Duodenal mucosa (tissue), 2 donors: ENCODE data around the gene GDPD1.
"Not testable (repeated sequence)": the region's sequence is repeated elsewhere in the genome, so short reads cannot be mapped to it uniquely, and the experiment has no call there.

ENCODE experiments used
- H3K27ac ChIP-seq: one replicate; pipeline ENCODE4 v1.7.0; 2013; ENCODE audit warnings: low read depth, low read length
- H3K27me3 ChIP-seq, 2 donors: one replicate each; pipeline ENCODE4 v1.7.0; 2013; ENCODE audit warnings: low read length in 2 of 2, control low read depth in 1 of 2; ENCODE audit not compliant: insufficient read depth in 2 of 2, control insufficient read depth in 1 of 2
- H3K36me3 ChIP-seq, 2 donors: one replicate each; pipeline ENCODE4 v1.7.0; 2013; ENCODE audit warnings: low read length in 2 of 2, control low read depth in 1 of 2; ENCODE audit not compliant: insufficient read depth in 2 of 2, control insufficient read depth in 1 of 2
- H3K4me1 ChIP-seq, 2 donors: one replicate each; pipeline ENCODE4 v1.7.0; 2013; ENCODE audit warnings: low read length in 2 of 2, control low read depth in 1 of 2; ENCODE audit not compliant: insufficient read depth in 2 of 2, control insufficient read depth in 1 of 2
- H3K4me3 ChIP-seq, 2 donors: one replicate each; pipeline ENCODE4 v1.7.0; 2013; ENCODE audit warnings: low read length in 2 of 2, low read depth in 1 of 2
- H3K9ac ChIP-seq, 2 donors: one replicate each; pipeline ENCODE4 v1.7.0; 2013; ENCODE audit warnings: low read length in 2 of 2, low read depth in 1 of 2
- H3K9me3 ChIP-seq, 2 donors: one replicate each; pipeline ENCODE4 v1.7.0; 2013; ENCODE audit warnings: low read length in 2 of 2, control low read depth in 1 of 2; ENCODE audit not compliant: control insufficient read depth in 1 of 2

Gene GDPD1

DNA sequence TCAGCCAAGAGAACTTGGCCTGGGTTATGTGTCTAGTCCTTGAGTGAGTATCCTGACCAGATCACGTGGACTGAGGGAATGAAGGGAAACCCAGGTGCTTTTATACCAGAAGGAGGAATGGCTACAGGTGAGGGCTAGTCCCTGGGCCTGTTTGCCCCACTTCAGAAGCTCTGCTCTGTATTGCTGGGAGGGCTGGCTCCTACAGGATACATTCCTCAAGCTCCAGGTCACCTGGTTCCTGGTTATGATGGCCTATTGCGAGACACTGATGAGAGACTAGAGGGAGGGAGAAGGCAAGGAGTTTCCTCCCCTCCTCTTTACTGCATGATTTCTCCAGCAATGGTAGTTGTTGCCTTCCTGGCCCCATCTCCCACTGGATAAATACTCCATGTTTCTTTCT is 29.5 kb upstream of the GDPD1 start:
- Histone ChIP-seq H3K36me3 (peaks cover 0 to 6% of the 10 kb centered on the region in 2 donors), H3K4me3 (no peak overlapping the region), H3K27me3 (no peaks in the 10 kb centered on the region), H3K27ac (no peak overlapping the region), H3K9me3 (no peaks in the 10 kb centered on the region), H3K9ac (no peak overlapping the region), H3K4me1 (no peaks in the 10 kb centered on the region)

DNA sequence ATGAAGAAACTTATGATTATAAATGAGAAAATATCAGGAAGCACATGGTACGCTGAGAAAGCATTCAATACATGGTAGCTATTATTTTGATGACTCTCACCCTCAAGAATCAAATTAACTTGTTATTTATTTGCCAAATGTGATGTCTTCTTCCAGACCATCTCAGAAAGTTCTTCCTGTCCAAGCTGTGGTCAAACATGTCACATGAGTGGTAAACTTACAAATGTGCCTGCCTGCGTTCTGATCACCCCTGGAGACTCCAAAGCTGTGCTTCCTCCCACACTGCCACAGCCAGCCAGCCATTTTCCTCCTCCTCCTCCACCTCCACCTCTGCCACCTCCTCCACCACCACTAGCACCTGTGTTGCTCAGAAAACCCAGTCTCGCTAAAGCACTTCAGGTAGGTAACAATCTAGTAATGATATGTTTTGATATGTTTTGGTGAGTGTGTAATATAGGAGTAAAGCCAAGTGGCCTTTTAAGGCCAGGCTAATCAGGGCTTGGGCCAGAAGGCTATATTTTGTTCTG is 26.9 kb upstream of the GDPD1 start:
- H3K27ac ChIP-seq: no peak overlapping the region

GRCh38 chr17:59199398-59199797 is 20.9 kb upstream of the GDPD1 start:
- H3K27ac ChIP-seq: no peak overlapping the region
- no peaks in the 10 kb centered on the region for H3K4me1 ChIP-seq

More for the DNA sequence above, 26.9 kb upstream of the GDPD1 start:
- no peaks in the 10 kb centered on the region for H3K27me3 ChIP-seq
- no peak overlapping the region for H3K4me3 ChIP-seq
- H3K9me3 ChIP-seq: no peaks in the 10 kb centered on the region
- no peaks in the 10 kb centered on the region for H3K4me1 ChIP-seq
- peaks cover 0 to 13% of the 10 kb centered on the region in 2 donors for H3K36me3 ChIP-seq
- H3K9ac ChIP-seq: no peak overlapping the region

DNA sequence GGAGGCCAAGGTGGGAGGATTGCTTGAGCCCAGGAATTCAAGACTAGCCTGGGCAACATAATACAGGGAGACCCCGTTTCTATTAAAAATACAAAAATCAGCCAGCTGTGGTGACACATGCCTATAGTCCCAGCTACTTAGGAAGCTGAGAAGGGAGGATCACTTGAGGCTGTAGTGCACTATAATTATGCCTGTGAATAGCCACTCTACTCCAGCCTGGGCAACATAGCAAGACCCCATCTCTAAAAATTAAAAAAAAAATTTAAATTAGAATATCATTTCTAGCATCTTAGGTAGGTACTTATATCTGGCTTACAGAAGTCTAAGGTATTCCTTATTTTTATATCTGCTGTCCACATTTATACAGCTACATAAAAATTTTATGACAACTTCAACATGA is 18.0 kb upstream of the GDPD1 start:
- Histone ChIP-seq H3K9me3 (no peaks in the 10 kb centered on the region), H3K4me3 (no peak overlapping the region), H3K27me3 (no peaks in the 10 kb centered on the region), H3K36me3 (peaks cover 3 to 4% of the 10 kb centered on the region in 2 donors), H3K9ac (no peak overlapping the region), H3K27ac (no peak overlapping the region), H3K4me1 (no peaks in the 10 kb centered on the region)

More at GRCh38 chr17:59199398-59199797, 20.9 kb upstream of the GDPD1 start:
- no peak overlapping the region for H3K9ac ChIP-seq
- no peaks in the 10 kb centered on the region for H3K9me3 ChIP-seq
- no peak overlapping the region for H3K4me3 ChIP-seq
- H3K36me3 ChIP-seq: peaks cover 3 to 7% of the 10 kb centered on the region in 2 donors
- H3K27me3 ChIP-seq: no peaks in the 10 kb centered on the region

- H3K27ac ChIP-seq: no peak overlapping the region
- H3K4me3 ChIP-seq: peak overlapping the region in 1 of 2 donors; percentile 84
- no peaks in the 10 kb centered on the region for H3K9me3 ChIP-seq
- no peaks in the 10 kb centered on the region for H3K4me1 ChIP-seq
- no peaks in the 10 kb centered on the region for H3K27me3 ChIP-seq
- H3K36me3 ChIP-seq: peaks cover 0 to 6% of the 10 kb centered on the region in 2 donors
- H3K9ac ChIP-seq: no peak overlapping the region
These were observed 941 bp upstream of the GDPD1 start for GRCh38 chr17:59219370-59219769.

- H3K27ac ChIP-seq: no peak overlapping the region
- no peaks in the 10 kb centered on the region for H3K4me1 ChIP-seq
- no peaks in the 10 kb centered on the region for H3K27me3 ChIP-seq
- H3K4me3 ChIP-seq: peak overlapping the region; percentile 84 to 90
- no peaks in the 10 kb centered on the region for H3K36me3 ChIP-seq
- peak overlapping the region; percentile 45 to 91 for H3K9ac ChIP-seq
- no peaks in the 10 kb centered on the region for H3K9me3 ChIP-seq
These were observed 351 bp upstream of the GDPD1 start for GRCh38 chr17:59219992-59220327.

- no peaks in the 10 kb centered on the region for H3K9me3 ChIP-seq
- H3K9ac ChIP-seq: peak overlapping the region; percentile 91 to 99
- no peak overlapping the region for H3K27ac ChIP-seq
- no peaks in the 10 kb centered on the region for H3K4me1 ChIP-seq
- H3K4me3 ChIP-seq: peak overlapping the region; percentile 84 to 90
- H3K27me3 ChIP-seq: no peaks in the 10 kb centered on the region
- H3K36me3 ChIP-seq: no peaks in the 10 kb centered on the region
These were observed 992 bp downstream of the GDPD1 start for GRCh38 chr17:59221159-59221847.

- no peaks in the 10 kb centered on the region for H3K4me1 ChIP-seq
- H3K27me3 ChIP-seq: no peaks in the 10 kb centered on the region
- H3K27ac ChIP-seq: no peak overlapping the region
- H3K9ac ChIP-seq: no peak overlapping the region
- no peaks in the 10 kb centered on the region for H3K9me3 ChIP-seq
- no peaks in the 10 kb centered on the region for H3K36me3 ChIP-seq
- no peak overlapping the region for H3K4me3 ChIP-seq
These were observed 3.5 kb downstream of the GDPD1 start for GRCh38 chr17:59223813-59224212.

GRCh38 chr17:59228588-59228987 is 8.3 kb downstream of the GDPD1 start:
- H3K27ac ChIP-seq, H3K9ac ChIP-seq, H3K4me3 ChIP-seq, H3K36me3 ChIP-seq, H3K27me3 ChIP-seq, H3K4me1 ChIP-seq, H3K9me3 ChIP-seq: not testable (repeated sequence)

GRCh38 chr17:59230764-59231163 is 10.5 kb downstream of the GDPD1 start:
- no peaks in the 10 kb centered on the region for H3K4me1 ChIP-seq
- H3K27ac ChIP-seq: no peak overlapping the region
- H3K9ac ChIP-seq: no peak overlapping the region
- H3K9me3 ChIP-seq: no peaks in the 10 kb centered on the region
- H3K36me3 ChIP-seq: no peaks in the 10 kb centered on the region
- no peaks in the 10 kb centered on the region for H3K27me3 ChIP-seq
- H3K4me3 ChIP-seq: no peak overlapping the region
